H1 (cell line): Measurements from ENCODE around the gene PRKAA1. TPM values are rescaled to one million over a fixed set of nuclear protein-coding genes. Genes with fewer than 3 reads are reported as not detected.

Experiments
- CTCF ChIA-PET: fragments of 300-600 bp; sonication (Branson Sonifier 250); formaldehyde crosslinking; loops from one replicate; lab custom pipeline; 2021; ENCODE audit not compliant: partially characterized antibody; lab: Charles Lee
- POLR2A ChIA-PET: fragments of 300-600 bp; sonication (Branson Sonifier 250); formaldehyde crosslinking; loops from one replicate; lab custom pipeline; 2021; ENCODE audit warnings: inconsistent platforms; ENCODE audit not compliant: partially characterized antibody; lab: Charles Lee
- DNase-seq, 2 experiments: peaks; one replicate each; pipeline versions ENCODE4 v3.0.0 to v3.0.0-alpha.2; 2010 to 2022; ENCODE audit warnings: low spot score in 2 of 2, low read depth in 1 of 2, mixed read lengths in 1 of 2
- FAIRE-seq: peaks from 2 replicates; lab custom pipeline; 2011; peaks lifted over from hg19 to GRCh38; lab: Jason Lieb, UNC
- H2AFZ ChIP-seq: 2 replicates; pipeline ENCODE4 v1.8.1; 2012; ENCODE audit warnings: low read length, inconsistent platforms
- H2AK5ac ChIP-seq: 2 replicates; pipeline ENCODE4 v1.6.1; 2013; ENCODE audit warnings: low read depth, low read length
- H2BK120ac ChIP-seq: replicated peaks from 2 replicates; pipeline ENCODE3; 2013; ENCODE audit warnings: low read depth, low read length, inconsistent platforms
- H2BK12ac ChIP-seq: 2 replicates; pipeline ENCODE4 v1.6.1; 2013; ENCODE audit warnings: low read depth, low read length
- H2BK15ac ChIP-seq: 2 replicates; pipeline ENCODE4 v1.6.1; 2013; ENCODE audit warnings: low read length
- H2BK20ac ChIP-seq: 2 replicates; pipeline ENCODE4 v1.6.1; 2013; ENCODE audit warnings: low read length
- H2BK5ac ChIP-seq: 2 replicates; pipeline ENCODE4 v1.6.1; 2013; ENCODE audit warnings: low read depth, low read length
- H3K14ac ChIP-seq: 2 replicates; pipeline ENCODE4 v1.6.1; 2013; ENCODE audit warnings: inconsistent platforms; ENCODE audit not compliant: insufficient read length
- H3K18ac ChIP-seq: 2 replicates; pipeline ENCODE4 v1.6.1; 2013; ENCODE audit warnings: low read length; ENCODE audit errors: extremely low read depth
- H3K23ac ChIP-seq: 2 replicates; pipeline ENCODE4 v1.6.1; 2013; ENCODE audit warnings: inconsistent platforms; ENCODE audit not compliant: insufficient read length
- H3K23me2 ChIP-seq: 2 replicates; pipeline ENCODE4 v1.6.1; 2013; ENCODE audit warnings: low read depth, low read length
- H3K27ac ChIP-seq: 2 replicates; pipeline ENCODE4 v1.6.1; 2011; ENCODE audit warnings: low read depth, low read length, inconsistent platforms
- H3K27me3 ChIP-seq, 4 experiments: replicated peaks in 1 of 4; 1 replicate in 1 of 4; 2 replicates in 3 of 4; pipeline versions ENCODE4 v1.6.1 to v1.8.1; 2011 to 2013; ENCODE audit warnings: low read length in 3 of 4, mild to moderate bottlenecking in 3 of 4, inconsistent platforms in 2 of 4, mixed read lengths in 2 of 4, moderate library complexity in 1 of 4; ENCODE audit not compliant: control insufficient read depth in 3 of 4, insufficient read depth in 3 of 4; ENCODE audit errors: extremely low read depth in 1 of 4
- H3K36me3 ChIP-seq, 4 experiments: 2 replicates each; pipeline versions ENCODE4 v1.6.1 to v1.8.1; 2011 to 2013; ENCODE audit warnings: mild to moderate bottlenecking in 4 of 4, low read length in 3 of 4, moderate library complexity in 2 of 4, control low read depth in 1 of 4, inconsistent platforms in 1 of 4; ENCODE audit not compliant: insufficient read depth in 4 of 4, control insufficient read depth in 2 of 4
- H3K4ac ChIP-seq: replicated peaks from 2 replicates; pipeline ENCODE3; 2013; ENCODE audit warnings: low read length, low read depth, mixed read lengths, inconsistent platforms; ENCODE audit not compliant: insufficient read length
- H3K4me1 ChIP-seq, 4 experiments: replicated peaks in 1 of 4; 1 replicate in 1 of 4; 2 replicates in 3 of 4; pipeline versions ENCODE4 v1.6.1 to v1.8.1; 2011 to 2013; ENCODE audit warnings: low read length in 3 of 4, inconsistent platforms in 2 of 4, mixed read lengths in 1 of 4; ENCODE audit not compliant: insufficient read depth in 4 of 4, control insufficient read depth in 3 of 4
- H3K4me2 ChIP-seq, 2 experiments: 2 replicates each; pipeline versions ENCODE4 v1.6.1 to v1.8.1; 2011 to 2013; ENCODE audit warnings: low read depth in 2 of 2, low read length in 2 of 2, control low read depth in 1 of 2, inconsistent platforms in 1 of 2, mild to moderate bottlenecking in 1 of 2; ENCODE audit not compliant: insufficient read depth in 1 of 2
- H3K4me3 ChIP-seq, 4 experiments: fragments of 200-600, 300-600 bp in 1 of 4; sonication (generic), shearing (Covaris generic), sonication (Bioruptor Twin) in 1 of 4; 2 replicates each; pipeline versions ENCODE4 v1.5.1 to v1.8.1; 2011 to 2016; ENCODE audit warnings: low read length in 4 of 4, low read depth in 3 of 4, control low read depth in 2 of 4, inconsistent platforms in 2 of 4, mild to moderate bottlenecking in 2 of 4, mixed read lengths in 1 of 4, moderate library complexity in 1 of 4; ENCODE audit not compliant: insufficient read depth in 2 of 4; ENCODE audit errors: extremely low read depth in 1 of 4
- H3K56ac ChIP-seq: replicated peaks from 2 replicates; pipeline ENCODE3; 2013; ENCODE audit warnings: low read depth, mild to moderate bottlenecking, mixed read lengths, low read length, inconsistent platforms; ENCODE audit not compliant: insufficient read length
- H3K79me1 ChIP-seq: 2 replicates; pipeline ENCODE4 v1.6.1; 2013; ENCODE audit warnings: low read depth, low read length, control low read depth
- H3K79me2 ChIP-seq, 2 experiments: 2 replicates each; pipeline versions ENCODE4 v1.6.1 to v1.8.1; 2012 to 2013; ENCODE audit warnings: low read length in 2 of 2, mild to moderate bottlenecking in 2 of 2, inconsistent platforms in 1 of 2; ENCODE audit not compliant: insufficient read depth in 2 of 2, control insufficient read depth in 1 of 2
- H3K9ac ChIP-seq, 4 experiments: replicated peaks in 1 of 4; 1 replicate in 1 of 4; 2 replicates in 3 of 4; pipeline versions ENCODE4 v1.6.1 to v1.8.1; 2011 to 2013; ENCODE audit warnings: low read depth in 3 of 4, low read length in 3 of 4, control low read depth in 2 of 4, mild to moderate bottlenecking in 2 of 4, moderate library complexity in 2 of 4, inconsistent platforms in 1 of 4; ENCODE audit errors: extremely low read depth in 1 of 4
- H3K9me3 ChIP-seq, 2 experiments: 2 replicates each; pipeline versions ENCODE4 v1.6.1 to v1.8.1; 2012 to 2013; ENCODE audit warnings: mild to moderate bottlenecking in 2 of 2, moderate library complexity in 2 of 2, control low read depth in 1 of 2, inconsistent platforms in 1 of 2, low read depth in 1 of 2, low read length in 1 of 2, mixed read lengths in 1 of 2; ENCODE audit not compliant: insufficient read depth in 2 of 2
- H4K20me1 ChIP-seq, 2 experiments: replicated peaks in 1 of 2; 2 replicates each; pipeline versions ENCODE3 to v1.8.1; 2011 to 2013; ENCODE audit warnings: inconsistent platforms in 2 of 2, low read length in 2 of 2, mild to moderate bottlenecking in 1 of 2; ENCODE audit not compliant: insufficient read depth in 2 of 2, control insufficient read depth in 1 of 2
- H4K5ac ChIP-seq: 2 replicates; pipeline ENCODE4 v1.6.1; 2013; ENCODE audit warnings: low read length, low read depth, mixed read lengths, inconsistent platforms; ENCODE audit not compliant: insufficient read length
- H4K8ac ChIP-seq: 2 replicates; pipeline ENCODE4 v1.8.0; 2013; ENCODE audit warnings: mild to moderate bottlenecking, moderate library complexity, low read length, inconsistent platforms; ENCODE audit not compliant: insufficient read depth; ENCODE audit errors: extremely low read depth
- H4K91ac ChIP-seq: replicated peaks from 2 replicates; pipeline ENCODE3; 2013; ENCODE audit warnings: low read length, mixed read lengths, inconsistent platforms; ENCODE audit not compliant: insufficient read length
- ATF2 ChIP-seq: IDR thresholded peaks from 2 replicates; pipeline ENCODE4 v1.6.1; 2012; ENCODE audit warnings: low read length, inconsistent platforms
- BRCA1 ChIP-seq: IDR thresholded peaks from 2 replicates; pipeline ENCODE4 v1.6.1; 2012; ENCODE audit warnings: low read depth, low read length, improper control_type of control experiment
- CHD2 ChIP-seq: IDR thresholded peaks from 2 replicates; pipeline ENCODE4 v1.6.1; 2012; ENCODE audit warnings: low read length, improper control_type of control experiment
- HDAC6 ChIP-seq: IDR thresholded peaks from one replicate; pipeline ENCODE4 v1.7.1; 2012; ENCODE audit warnings: low read depth, mild to moderate bottlenecking, inconsistent platforms, low read length, moderate library complexity
- JUND ChIP-seq: IDR thresholded peaks from 2 replicates; pipeline ENCODE4 v1.6.1; 2011; ENCODE audit warnings: mild to moderate bottlenecking, improper control_type of control experiment, low read length
- PHF8 ChIP-seq: fragments of 200-600 bp; sonication (generic); conservative IDR thresholded peaks from 2 replicates; pipeline ENCODE4 v1.7.1; 2012; ENCODE audit warnings: low read depth, mild to moderate bottlenecking, inconsistent platforms, low read length, moderate library complexity
- RFX5 ChIP-seq: IDR thresholded peaks from 2 replicates; pipeline ENCODE4 v1.6.1; 2011; ENCODE audit warnings: low read depth, low read length, improper control_type of control experiment, borderline replicate concordance
- RNF2 ChIP-seq: fragments of 200-900, 300-1000 bp; sonication (generic); IDR thresholded peaks from 2 replicates; pipeline ENCODE4 v1.7.1; 2016; ENCODE audit warnings: borderline replicate concordance, low read depth, mild to moderate bottlenecking, antibody characterized with exemption, low read length; ENCODE audit not compliant: poor library complexity, severe bottlenecking; ENCODE audit errors: missing control alignments
- RXRA ChIP-seq: IDR thresholded peaks from 2 replicates; pipeline ENCODE4 v1.6.1; 2011; ENCODE audit warnings: low read depth, mild to moderate bottlenecking, low read length, moderate library complexity; ENCODE audit not compliant: insufficient read depth
- SP4 ChIP-seq: IDR thresholded peaks from 2 replicates; pipeline ENCODE4 v1.6.1; 2012; ENCODE audit warnings: low read length, inconsistent platforms
- TEAD4 ChIP-seq: IDR thresholded peaks from 2 replicates; pipeline ENCODE4 v1.6.1; 2012; ENCODE audit warnings: low read depth, low read length, inconsistent platforms, mixed read lengths
- WGBS, 2 experiments: shearing (Covaris generic) in 1 of 2; methylation state at CpG; one replicate each; pipeline versions ENCODE4 v1.1.6 to v1.1.7; 2013 to 2015; ENCODE audit warnings: low lambda C conversion rate in 2 of 2, mixed read lengths in 2 of 2, inconsistent platforms in 1 of 2, low coverage in 1 of 2, missing lambda C conversion rate in 1 of 2; ENCODE audit not compliant: insufficient replicate concordance in 2 of 2, insufficient coverage in 1 of 2, insufficient read length in 1 of 2; ENCODE audit errors: extremely low coverage in 1 of 2, missing lambda C conversion rate in 1 of 2; 5-methylcytosine and 5-hydroxymethylcytosine counted together
- polyA plus RNA-seq, 7 experiments: library from polyadenylated mRNA; depleted of rRNA in 3 of 7; stranded (reverse) in 5 of 7; unstranded in 2 of 7; fragments of >200 nt in 5 of 7; fragments of 200-250 nt in 2 of 7; gene quantifications; 1 replicate in 5 of 7; 2 replicates in 1 of 7; 4 replicates in 1 of 7; pipeline versions ENCODE4 v1.2.1 to v1.2.3, GENCODE V29; 2011 to 2013; ENCODE audit warnings: missing spikeins in 2 of 7, mixed read lengths in 2 of 7
- total RNA-seq: library from RNA; stranded (reverse); fragmentation: NEBNext Ultra II Directional; extraction: Animal tissue kit (Norgen Biotek cat#: 25700); gene quantifications from 2 replicates; pipeline ENCODE4 v1.2.1, GENCODE V29; 2021

PRKAA1 gene
- total and polyA plus RNA-seq, 2 of the 8 experiments (the other 6 are each of a cell fraction or from before 2014, with no cell fraction given) = 10.4 to 33.1 TPM

GRCh38 chr5:40841068-40841805 is 43.1 kb upstream of the PRKAA1 start, which contains the start of gene CARD6:
CARD6 (plus strand) TSS chr5:40841367; CDS start chr5:40841383, 16 bp downstream.
- Histone ChIP-seq H2AK5ac (no peak within 1 kb of the TSS), H4K20me1 (no peaks in the 10 kb centered on the region), H3K27ac (no peak within 1 kb of the TSS), H3K36me3 (no peaks in the 10 kb centered on the region), H2BK20ac (no peak within 1 kb of the TSS), H4K8ac (no peak within 1 kb of the TSS), H3K4me1 (no peaks in the 10 kb centered on the region), H2BK12ac (no peak within 1 kb of the TSS), H3K9me3 (no peaks in the 10 kb centered on the region), H4K91ac (no peak within 1 kb of the TSS), H3K79me2 (no peaks in the 10 kb centered on the region), H3K56ac (no peak within 1 kb of the TSS), H3K4me3 (peak within 1 kb of the TSS in 3 of 4 experiments; percentile 1 to 48 (median 7); a peak in 6 of 8 replicates), H2BK5ac (no peak within 1 kb of the TSS), H3K79me1 (no peaks in the 10 kb centered on the region), H2AFZ (peak within 1 kb of the TSS; percentile 90), H4K5ac (peak within 1 kb of the TSS; percentile 27), H3K14ac (no peak within 1 kb of the TSS), H3K4ac (no peak within 1 kb of the TSS), H2BK120ac (peak within 1 kb of the TSS; percentile 7), H3K4me2 (peak within 1 kb of the TSS; percentile 54 to 60; a peak in 3 of 4 replicates), H2BK15ac (no peak within 1 kb of the TSS), H3K23ac (no peak within 1 kb of the TSS), H3K18ac (no peak within 1 kb of the TSS), H3K23me2 (no peaks in the 10 kb centered on the region), H3K9ac (peak within 1 kb of the TSS in 2 of 4 experiments; percentile 22 to 34; a peak in 1 of 7 replicates), H3K27me3 (no peaks in the 10 kb centered on the region)
- ChIA-PET CTCF (interaction anchor here (1.0 to 1.2 kb wide), 2 partner anchors 20 to 37 kb away, joined by 3 read pairs; no protein-coding TSS in a partner anchor), POLR2A (interaction anchor here (0.6 to 15.5 kb wide), 2 partner anchors 12 to 48 kb away, joined by 3 to 257 read pairs; partner anchors contain the start of gene RPL37)
- WGBS, 2 experiments = 50% methylated on average over 9 of the region's 9 CpGs; no CpG with 5 or more reads in 1 of the 2 experiments
- DNase-seq (no peak), FAIRE-seq (no peak)
- TF ChIP-seq PHF8 (no peak), TEAD4 (no peak), BRCA1 (no peak), SP4 (no peak), JUND (no peak), RNF2 (no peak), CHD2 (no peak), RXRA (no peak), HDAC6 (no peak), ATF2 (no peak), RFX5 (no peak)
